Calu3 (cell line): ENCODE data around the gene NAV2. TPM values are rescaled to one million over a fixed set of nuclear protein-coding genes. Genes with fewer than 3 reads are reported as not detected.

Source experiments
- BruUV-seq: library from RNA; stranded (reverse); fragments of 400-500 nt; replicated peaks from 2 replicates; lab custom pipeline; 2021; lab: Mats Ljungman, UMichigan
- CTCF ChIA-PET: fragments of 300-600 bp; sonication (Branson Sonifier 250); formaldehyde crosslinking; loops from one replicate; lab custom pipeline; 2022; ENCODE audit warnings: antibody characterized with exemption; lab: Charles Lee
- DNase-seq: peaks from one replicate; pipeline ENCODE4 v3.0.0; 2022
- H3K27ac Mint-ChIP-seq: one replicate; pipeline ENCODE4 v1.8.0; 2022; ENCODE audit warnings: mixed read lengths; ENCODE audit not compliant: unreplicated experiment
- H3K27me3 Mint-ChIP-seq: one replicate; pipeline ENCODE4 v1.8.0; 2022; ENCODE audit warnings: mixed read lengths; ENCODE audit not compliant: unreplicated experiment
- H3K36me3 Mint-ChIP-seq: one replicate; pipeline ENCODE4 v1.8.0; 2022; ENCODE audit warnings: mild to moderate bottlenecking, moderate library complexity, mixed read lengths; ENCODE audit not compliant: insufficient read depth, unreplicated experiment
- H3K4me1 Mint-ChIP-seq: one replicate; pipeline ENCODE4 v1.8.0; 2022; ENCODE audit warnings: mild to moderate bottlenecking, low read depth, mixed read lengths; ENCODE audit not compliant: unreplicated experiment
- H3K4me3 Mint-ChIP-seq: one replicate; pipeline ENCODE4 v1.8.0; 2022; ENCODE audit warnings: mild to moderate bottlenecking, low read depth, moderate library complexity, mixed read lengths; ENCODE audit not compliant: unreplicated experiment
- H3K9me3 Mint-ChIP-seq: one replicate; pipeline ENCODE4 v1.8.0; 2022; ENCODE audit warnings: low read depth, mixed read lengths; ENCODE audit not compliant: unreplicated experiment
- CTCF ChIP-seq: fragments of 200-600 bp; IDR thresholded peaks from one replicate; pipeline ENCODE4 v1.8.0; 2022; ENCODE audit warnings: antibody characterized with exemption; ENCODE audit not compliant: unreplicated experiment
- intact Hi-C: fragments of 100-400 bp; cut with micrococcal nuclease; formaldehyde crosslinking; loops from one replicate; pipeline ENCODE4 v1.10.0; 2022; ENCODE audit not compliant: unreplicated experiment
- total RNA-seq: library from RNA; stranded (reverse); gene quantifications from 2 replicates; pipeline ENCODE4 v1.2.3, GENCODE V29; 2022

NAV2 gene
- total RNA-seq, 1 experiment from 2014 or later, result 21.4 TPM

DNA sequence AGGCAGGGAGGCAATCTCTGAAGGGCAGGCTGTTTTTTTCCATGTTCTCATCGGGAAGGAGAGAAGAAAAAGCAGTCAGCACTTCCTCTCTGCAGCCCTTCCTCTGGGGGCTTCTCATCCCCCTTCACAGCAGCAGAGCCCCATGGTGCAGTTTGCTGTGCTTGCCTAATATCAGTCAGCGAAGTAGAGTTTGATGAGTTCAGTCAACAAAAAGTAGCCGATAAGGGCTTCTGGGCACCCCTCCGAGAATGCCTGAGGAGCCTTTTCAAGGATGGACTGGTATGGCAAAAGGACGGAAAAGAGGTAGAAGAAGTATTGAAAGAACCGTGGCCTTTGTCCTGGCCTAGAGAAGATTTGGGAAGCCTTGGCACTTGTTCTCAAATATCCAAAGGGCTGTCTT lies 55.6 kb downstream of the NAV2 start:
- peaks cover 23% of the 10 kb centered on the region for H3K27me3 Mint-ChIP-seq
- H3K4me1 Mint-ChIP-seq, result no peaks in the 10 kb centered on the region
- no peak for TF ChIP-seq CTCF
- H3K4me3 Mint-ChIP-seq, result no peak overlapping the region
- intact Hi-C loops, result no loop called here
- H3K36me3 Mint-ChIP-seq, result no peaks in the 10 kb centered on the region
- BruUV-seq, result no TSS peak
- CTCF ChIA-PET, result no interaction called here
- DNase-seq, result no peak
- no peaks in the 10 kb centered on the region for H3K9me3 Mint-ChIP-seq
- H3K27ac Mint-ChIP-seq, result no peak overlapping the region

DNA sequence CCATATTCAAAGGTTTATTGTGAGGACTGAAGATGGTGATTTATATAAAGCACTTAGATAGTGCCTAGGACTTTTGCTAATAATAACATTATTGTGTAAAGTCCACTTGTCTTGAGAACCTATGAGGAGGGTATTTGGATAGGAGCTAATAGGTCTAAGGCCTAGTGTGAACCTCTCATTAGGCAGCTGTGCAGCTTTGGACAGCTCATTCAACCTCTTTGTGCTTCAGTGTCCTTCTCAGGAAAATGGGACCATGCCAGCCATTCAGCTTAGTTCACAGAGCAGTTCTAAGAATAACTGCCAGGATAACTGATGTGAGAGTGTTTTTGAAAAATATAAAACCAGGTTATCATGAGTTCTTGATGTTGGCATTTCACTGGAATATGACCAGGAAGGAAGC lies 56.2 kb downstream of the NAV2 start:
- no TSS peak for BruUV-seq
- H3K4me1 Mint-ChIP-seq, result no peaks in the 10 kb centered on the region
- CTCF ChIA-PET, result no interaction called here
- no peak overlapping the region for H3K4me3 Mint-ChIP-seq
- no peak overlapping the region for H3K27ac Mint-ChIP-seq
- peaks cover 23% of the 10 kb centered on the region for H3K27me3 Mint-ChIP-seq
- DNase-seq, result no peak
- TF ChIP-seq CTCF, result no peak
- H3K36me3 Mint-ChIP-seq, result no peaks in the 10 kb centered on the region
- intact Hi-C loops, result no loop called here
- no peaks in the 10 kb centered on the region for H3K9me3 Mint-ChIP-seq

- no peak for DNase-seq
- CTCF ChIA-PET, result no interaction called here
- Mint-ChIP-seq H3K9me3 (no peaks in the 10 kb centered on the region), H3K4me1 (no peaks in the 10 kb centered on the region), H3K36me3 (no peaks in the 10 kb centered on the region), H3K27ac (no peak overlapping the region), H3K27me3 (peaks cover 16% of the 10 kb centered on the region), H3K4me3 (no peak overlapping the region)
- no peak for TF ChIP-seq CTCF
- intact Hi-C loops, result no loop called here
- BruUV-seq, result no TSS peak
Measured at GRCh38 chr11:19769820-19770219, 57.2 kb downstream of the NAV2 start.

- CTCF ChIA-PET, result interaction anchor here (0.6 kb wide), 1 partner anchor 65 kb away, joined by 4 read pairs; no protein-coding TSS in a partner anchor
- no peaks in the 10 kb centered on the region for H3K4me1 Mint-ChIP-seq
- no peaks in the 10 kb centered on the region for H3K9me3 Mint-ChIP-seq
- no peak for TF ChIP-seq CTCF
- H3K4me3 Mint-ChIP-seq, result no peak overlapping the region
- no peaks in the 10 kb centered on the region for H3K36me3 Mint-ChIP-seq
- no peak for DNase-seq
- intact Hi-C loops, result no loop called here
- BruUV-seq, result no TSS peak
- no peak overlapping the region for H3K27ac Mint-ChIP-seq
- peaks cover 11% of the 10 kb centered on the region for H3K27me3 Mint-ChIP-seq
Measured at GRCh38 chr11:19770277-19770676, 57.6 kb downstream of the NAV2 start.
